GM18858 (cell line): ENCODE data around the gene IL1RAP.
"Not testable (repeated sequence)": the region's sequence is repeated elsewhere in the genome, so short reads cannot be mapped to it uniquely, and the experiment has no call there.

Experiments used
- ATAC-seq: cut with Tn5 transposase; IDR thresholded peaks from one replicate; pipeline ENCODE4 v1.9.1; 2021; ENCODE audit not compliant: unreplicated experiment

Gene IL1RAP

DNA sequence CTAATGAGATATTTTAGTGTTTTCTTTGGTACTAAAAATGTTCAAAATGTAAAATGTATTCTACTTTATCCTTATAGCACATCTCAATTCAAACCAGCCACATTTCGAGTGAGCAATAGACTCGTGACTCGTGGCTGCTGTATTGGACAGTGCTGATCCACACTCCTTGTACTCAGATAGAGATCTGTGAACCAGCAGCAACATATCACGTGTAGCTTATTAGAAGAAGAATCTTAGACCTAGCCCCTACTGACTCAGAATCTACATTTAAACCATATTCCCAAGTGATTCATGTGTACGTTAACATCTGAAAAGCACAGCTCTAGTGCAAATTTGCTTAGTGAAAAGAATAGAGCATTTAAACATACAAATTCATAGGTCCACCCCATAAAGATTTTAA lies 130.9 kb downstream of the IL1RAP start:
- ATAC-seq, result no peak

DNA sequence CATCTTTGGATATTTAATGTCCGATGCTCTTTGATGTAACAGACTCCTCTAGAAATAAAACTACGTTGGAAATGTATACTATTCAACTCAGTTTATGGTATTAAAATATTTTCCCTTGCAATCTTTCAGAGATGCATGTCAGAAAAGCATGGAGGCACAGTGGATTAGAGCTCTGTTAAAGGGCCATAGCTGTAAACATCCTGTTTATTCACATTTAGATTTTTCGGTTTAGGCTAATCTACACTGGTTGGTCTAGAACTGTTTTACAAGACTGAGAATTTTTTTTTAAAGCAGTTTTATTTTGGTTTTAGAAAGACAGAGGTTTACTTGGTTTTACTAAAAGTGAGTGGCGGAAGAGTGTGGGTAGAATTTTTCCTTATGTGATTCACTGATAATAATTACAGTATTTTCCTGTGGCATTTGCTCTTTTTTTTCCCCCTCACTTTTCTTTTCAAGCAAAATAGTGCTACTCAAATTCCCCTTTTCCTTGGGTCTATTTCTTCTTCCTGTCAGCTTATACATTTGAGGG lies 132.1 kb downstream of the IL1RAP start:
- ATAC-seq, result no peak

DNA sequence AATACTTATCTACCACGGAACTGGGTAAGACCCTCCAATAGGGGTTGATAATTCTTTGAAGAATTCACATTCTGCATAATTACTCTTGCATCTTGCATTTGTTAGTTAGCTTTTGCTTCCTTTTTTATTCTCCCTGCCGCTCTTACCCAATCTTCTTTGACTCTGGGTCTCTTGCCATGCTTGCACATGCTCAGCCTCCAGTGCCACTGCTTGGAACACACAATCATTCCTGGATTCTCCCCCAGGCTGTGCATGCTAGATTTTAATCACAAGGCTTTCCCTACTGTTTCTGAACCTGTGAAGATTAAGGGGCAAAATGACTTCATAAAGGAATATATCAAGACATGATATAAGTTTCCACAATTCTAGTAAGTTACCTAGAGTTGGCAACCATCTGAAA lies 133.1 kb downstream of the IL1RAP start:
- ATAC-seq, result no peak

DNA sequence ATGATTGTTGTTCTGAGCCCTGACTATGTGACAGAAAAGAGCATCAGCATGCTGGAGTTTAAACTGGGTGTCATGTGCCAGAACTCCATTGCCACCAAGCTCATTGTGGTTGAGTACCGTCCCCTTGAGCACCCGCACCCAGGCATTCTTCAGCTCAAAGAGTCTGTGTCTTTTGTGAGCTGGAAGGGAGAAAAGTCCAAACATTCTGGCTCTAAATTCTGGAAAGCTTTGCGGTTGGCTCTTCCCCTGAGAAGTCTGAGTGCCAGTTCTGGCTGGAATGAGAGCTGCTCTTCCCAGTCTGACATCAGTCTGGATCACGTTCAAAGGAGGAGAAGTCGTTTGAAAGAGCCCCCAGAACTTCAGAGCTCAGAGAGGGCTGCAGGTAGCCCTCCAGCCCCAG lies 142.0 kb downstream of the IL1RAP start:
- no peak for ATAC-seq

DNA sequence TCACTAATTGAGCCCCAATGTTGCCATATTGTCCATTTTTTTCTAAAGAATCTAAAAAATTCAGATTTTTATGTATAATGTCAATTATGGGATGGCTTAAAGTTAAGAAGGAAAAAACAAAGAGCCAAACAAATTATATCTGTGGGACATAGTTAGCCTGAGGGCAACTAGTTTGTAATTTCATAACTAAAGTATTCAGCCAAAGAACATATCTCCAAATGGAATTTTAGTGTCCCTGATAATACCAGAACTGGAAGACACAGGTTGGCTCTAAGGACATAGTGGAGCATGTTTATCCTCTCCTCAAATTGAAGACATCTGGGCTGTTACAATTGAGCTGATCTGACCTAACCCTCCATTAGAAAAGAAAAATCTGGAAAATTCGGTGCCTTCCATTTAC lies 144.2 kb downstream of the IL1RAP start:
- ATAC-seq, result no peak

DNA sequence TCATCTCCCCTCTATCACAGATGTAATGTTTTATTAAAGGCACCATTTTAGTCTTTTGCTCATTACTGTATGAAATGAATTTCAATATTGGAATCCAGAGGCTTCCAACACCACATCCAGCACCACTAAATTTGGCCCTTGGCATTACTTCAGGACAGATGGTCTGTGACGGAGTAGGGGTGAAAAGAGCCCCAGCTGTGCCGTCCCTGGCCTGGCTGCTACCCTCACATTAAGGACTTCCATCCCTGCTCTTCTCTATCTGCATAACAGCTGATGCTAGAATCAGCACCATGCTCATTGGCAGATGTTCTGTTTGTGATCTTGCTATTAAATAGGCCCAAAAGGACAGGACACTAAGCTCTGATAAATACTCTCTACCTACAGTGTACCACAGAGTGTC lies 152.9 kb downstream of the IL1RAP start:
- no peak for ATAC-seq

DNA sequence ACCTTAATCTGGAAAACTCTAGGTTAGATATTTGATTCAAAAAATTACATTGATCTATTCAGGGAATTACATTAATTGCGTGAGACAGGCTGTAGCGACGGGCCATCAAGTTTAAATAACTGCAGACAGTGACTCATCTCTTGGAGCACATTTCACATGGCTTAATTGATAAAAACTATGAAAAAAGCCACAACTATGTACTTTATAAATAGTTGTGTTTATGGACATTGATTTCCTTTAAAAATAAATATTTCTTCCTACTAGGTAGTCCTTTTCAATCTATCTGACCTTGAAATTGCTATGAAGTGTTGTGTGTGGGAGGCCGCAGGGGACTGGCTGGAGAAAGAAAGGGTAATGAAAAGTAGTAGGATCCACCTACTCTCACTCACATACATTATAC lies 157.8 kb downstream of the IL1RAP start:
- ATAC-seq, result no peak

DNA sequence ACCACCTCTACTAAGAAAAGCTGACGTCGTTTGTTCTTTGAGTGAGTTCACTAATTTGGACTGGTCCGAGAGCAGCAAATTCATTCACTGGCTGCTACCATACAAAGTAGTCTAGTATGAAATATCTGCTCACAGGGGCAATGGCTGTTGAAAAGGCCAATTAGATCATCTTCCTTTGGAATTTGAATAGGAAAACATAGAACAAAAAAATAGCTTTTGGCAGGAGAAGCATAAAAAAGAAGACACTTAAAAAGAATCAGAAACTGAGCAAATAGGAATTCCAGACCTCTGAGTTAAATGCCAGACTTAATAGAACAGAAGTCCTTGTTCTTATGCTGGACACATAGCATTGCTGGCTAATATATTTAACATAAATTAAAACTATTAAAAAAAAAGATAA lies 159.3 kb downstream of the IL1RAP start:
- ATAC-seq, result no peak

DNA sequence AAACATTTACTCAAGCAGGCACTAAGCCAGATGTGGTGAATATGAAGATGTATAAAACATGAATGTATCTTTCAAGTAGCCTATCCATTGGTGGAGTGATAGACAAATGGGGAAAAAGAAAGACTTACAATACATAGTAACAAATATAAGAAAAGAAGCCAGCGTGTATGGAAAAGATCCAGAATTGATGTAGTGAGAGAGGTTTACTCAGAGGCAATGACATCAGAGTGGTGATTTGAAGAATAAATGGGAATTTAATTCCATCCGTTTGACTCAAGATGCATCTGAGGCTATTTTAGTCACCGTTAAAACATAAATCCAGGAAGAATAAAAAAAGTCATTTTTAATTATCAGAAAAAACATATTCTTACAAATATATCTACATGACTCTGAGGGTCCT lies 162.6 kb downstream of the IL1RAP start:
- no peak for ATAC-seq

DNA sequence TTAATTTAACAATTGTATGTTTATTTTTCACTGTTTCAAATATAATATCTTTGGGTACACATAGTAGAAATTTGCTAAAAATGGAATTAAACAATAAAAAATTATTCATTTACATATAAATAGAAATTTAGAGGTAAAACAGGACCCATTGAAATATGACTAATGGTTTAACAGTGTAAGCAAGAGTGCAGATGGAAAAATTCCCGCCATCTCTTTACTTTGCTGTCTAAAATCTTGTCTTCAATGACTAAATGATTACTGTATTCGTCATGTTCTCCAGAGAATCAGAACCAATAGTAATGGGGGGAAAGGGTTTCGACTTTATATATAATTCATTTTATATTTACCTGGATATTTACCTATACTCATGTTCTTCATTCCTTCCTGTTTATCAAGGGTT lies 163.1 kb downstream of the IL1RAP start:
- no peak for ATAC-seq

DNA sequence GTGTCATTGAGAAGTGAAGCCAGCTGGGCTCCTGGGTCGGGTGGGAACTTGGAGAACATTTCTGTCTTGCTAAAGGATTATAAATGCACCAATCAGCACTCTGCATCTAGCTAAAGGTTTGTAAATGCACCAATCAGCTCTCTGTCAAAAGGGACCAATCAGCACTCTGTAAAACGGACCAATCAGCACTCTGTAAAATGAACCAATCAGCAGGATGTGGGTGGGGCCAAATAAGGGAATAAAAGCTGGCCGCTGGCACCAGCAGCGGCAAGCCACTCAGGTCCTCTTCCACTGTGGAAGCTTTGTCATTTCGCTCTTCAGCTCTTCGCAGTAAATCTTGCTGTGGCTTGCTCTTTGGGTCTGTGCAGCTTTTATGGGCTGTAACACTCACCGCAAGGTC lies 164.0 kb downstream of the IL1RAP start:
- not testable (repeated sequence) for ATAC-seq

DNA sequence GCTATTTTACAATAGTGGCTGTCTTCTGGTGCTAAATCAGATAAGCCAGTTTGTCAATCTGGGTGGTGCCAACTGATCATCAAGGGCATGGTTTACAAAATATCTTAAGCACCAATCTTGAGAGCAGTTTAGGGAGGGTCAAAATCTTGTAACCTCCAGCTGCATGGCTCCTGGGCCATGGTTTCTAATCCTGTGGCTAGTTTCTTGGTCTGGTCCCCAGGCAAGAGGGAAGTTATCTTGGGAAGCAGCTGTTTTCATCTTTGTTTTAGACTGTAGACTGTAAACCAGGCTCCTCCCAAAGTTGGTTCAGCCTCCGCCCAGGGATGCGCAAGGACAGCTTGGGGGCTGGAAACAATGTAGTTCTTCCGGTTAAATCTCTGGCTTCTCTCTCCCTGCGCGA lies 166.8 kb downstream of the IL1RAP start:
- ATAC-seq, result no peak

DNA sequence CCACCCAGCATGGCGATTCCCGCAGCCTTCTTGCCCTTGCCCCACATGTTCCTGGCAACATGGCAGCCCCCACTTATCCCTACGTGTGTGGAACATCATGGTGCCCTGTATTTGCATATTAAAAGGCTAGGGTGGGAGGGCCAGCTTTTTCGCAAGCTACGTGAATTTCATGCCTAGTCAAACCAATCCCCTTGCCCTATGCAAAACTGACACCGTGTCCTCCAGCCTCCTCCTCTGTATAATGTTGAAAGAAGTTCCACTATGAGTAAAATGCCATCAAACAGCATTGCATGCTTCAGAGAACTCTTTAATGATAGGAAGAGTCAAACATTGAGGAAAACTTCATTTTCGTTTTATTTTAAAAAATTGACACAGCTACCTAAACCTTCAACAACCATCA lies 170.9 kb downstream of the IL1RAP start:
- ATAC-seq, result no peak

DNA sequence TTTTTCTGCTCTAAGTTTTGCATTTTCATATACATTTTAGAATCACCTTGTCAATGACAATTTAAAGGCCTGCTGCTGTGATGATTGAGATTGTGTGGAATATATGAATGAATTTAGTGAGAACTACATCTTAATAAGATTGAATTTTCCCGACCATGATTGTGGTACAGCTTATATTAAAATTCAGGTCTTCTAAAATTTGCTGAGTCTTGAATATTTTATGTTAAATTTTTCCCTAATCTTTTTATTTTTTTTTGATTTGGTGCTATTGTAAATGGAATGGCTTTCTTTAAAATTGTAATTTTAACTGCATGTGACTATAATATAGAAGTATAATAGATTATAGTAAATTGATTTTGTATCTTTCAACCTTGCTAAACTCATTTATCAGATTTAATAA lies 172.1 kb downstream of the IL1RAP start:
- ATAC-seq, result no peak

DNA sequence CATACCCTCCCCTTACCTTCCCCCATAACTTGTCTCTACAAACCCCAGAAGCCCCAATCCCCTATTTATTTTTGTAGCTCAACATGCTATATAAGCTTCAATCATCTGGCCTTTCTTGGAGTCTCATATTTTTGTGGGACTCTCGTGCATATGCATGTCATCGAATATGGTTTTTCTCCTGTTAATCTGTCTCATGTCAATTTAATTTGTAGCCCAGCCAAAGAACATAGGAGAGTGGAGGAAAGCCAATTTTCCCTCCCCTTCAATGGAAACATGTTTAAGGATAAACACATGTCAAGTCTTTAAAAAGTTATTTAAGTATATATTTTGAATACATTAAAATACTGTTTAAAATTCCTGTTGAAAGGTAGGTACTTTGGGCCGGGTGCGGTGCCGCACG lies 176.4 kb downstream of the IL1RAP start:
- ATAC-seq, result no peak

DNA sequence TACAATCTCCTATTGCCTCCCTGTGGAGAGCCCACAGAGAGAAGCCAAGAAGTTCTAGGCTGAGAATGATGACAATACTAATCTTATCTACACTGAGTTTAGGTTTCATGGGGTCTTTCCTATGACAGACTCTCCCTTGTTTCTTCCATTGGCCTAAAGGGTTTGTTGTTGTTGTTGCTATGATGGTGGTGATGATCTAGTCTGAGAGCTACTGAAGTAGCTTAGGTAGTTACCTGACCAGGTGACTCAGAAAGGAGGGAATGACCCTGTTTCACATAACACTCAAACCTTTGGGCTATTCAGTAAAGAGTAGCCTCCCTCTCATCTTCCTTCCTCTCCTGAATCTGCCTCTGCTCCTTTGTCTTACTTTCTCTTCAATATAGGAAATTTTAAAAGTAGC lies 178.4 kb downstream of the IL1RAP start:
- no peak for ATAC-seq

DNA sequence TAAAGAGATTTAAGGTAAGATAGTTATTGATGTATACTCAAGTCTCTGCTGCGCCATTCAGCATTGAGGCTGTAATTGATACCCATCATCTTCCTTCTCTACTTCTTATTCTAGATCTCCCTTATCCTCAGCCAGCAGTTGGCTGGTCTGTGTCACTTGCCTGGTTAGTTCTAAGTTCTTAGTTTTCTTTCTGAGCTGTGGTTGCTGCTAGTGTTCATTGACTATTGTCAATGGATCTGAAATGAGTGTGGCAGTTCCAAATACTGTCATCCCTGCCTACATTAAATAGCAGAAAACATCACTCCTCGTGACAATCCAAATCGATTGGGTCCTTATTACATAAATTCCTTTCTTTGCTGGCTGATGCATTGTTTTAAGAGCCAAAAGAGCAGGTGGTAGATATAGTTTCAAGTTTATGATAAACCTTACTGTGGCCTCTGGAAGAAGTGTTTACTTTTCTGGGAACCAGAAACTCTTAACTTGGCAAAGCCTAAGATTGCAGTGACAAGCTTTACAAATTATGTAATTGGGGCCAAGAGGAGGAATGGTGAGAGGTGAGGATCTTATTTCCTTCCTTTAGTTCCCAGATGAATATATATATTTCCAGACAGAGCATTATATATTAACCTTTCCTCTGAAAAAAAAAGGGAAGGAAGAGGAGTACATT lies 180.6 kb downstream of the IL1RAP start:
- no peak for ATAC-seq

DNA sequence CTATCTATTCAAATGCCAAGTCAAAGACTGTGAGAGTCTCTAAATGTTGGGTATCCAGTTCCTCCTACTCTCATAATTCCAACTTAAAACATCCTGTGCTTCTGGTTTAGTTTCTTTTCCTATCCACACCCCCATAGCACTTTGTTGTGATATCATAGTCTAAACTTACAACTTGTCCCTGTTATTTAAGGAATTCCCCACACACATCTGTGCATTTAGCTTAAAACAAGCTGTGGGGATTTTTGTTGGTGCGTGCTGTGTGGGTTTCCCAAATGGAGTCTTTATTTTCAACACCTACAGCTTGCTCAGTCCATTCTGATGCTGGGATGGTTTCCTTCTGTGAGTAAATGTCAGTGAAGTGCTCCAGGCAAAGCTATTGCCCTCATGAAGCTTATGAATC lies 181.3 kb downstream of the IL1RAP start:
- ATAC-seq, result no peak

DNA sequence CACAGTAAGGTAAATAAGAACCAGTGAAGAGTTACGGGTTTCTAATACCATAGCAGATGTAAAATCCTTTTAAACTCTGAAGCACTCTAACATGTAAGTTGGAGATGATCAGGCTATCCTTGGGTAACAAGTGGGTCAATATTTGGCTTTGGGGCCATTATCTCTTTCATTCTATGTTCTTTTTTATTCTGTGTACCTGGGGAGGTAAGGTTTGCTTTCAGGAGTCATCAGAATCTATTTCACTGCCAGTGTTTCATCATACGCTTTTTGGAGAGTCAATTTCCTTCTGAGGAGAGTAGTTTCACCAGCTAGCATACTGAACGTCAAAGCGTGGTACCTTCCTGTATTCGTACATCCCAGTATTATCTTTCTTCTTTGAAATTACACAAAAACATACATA lies 182.1 kb downstream of the IL1RAP start:
- ATAC-seq, result no peak

DNA sequence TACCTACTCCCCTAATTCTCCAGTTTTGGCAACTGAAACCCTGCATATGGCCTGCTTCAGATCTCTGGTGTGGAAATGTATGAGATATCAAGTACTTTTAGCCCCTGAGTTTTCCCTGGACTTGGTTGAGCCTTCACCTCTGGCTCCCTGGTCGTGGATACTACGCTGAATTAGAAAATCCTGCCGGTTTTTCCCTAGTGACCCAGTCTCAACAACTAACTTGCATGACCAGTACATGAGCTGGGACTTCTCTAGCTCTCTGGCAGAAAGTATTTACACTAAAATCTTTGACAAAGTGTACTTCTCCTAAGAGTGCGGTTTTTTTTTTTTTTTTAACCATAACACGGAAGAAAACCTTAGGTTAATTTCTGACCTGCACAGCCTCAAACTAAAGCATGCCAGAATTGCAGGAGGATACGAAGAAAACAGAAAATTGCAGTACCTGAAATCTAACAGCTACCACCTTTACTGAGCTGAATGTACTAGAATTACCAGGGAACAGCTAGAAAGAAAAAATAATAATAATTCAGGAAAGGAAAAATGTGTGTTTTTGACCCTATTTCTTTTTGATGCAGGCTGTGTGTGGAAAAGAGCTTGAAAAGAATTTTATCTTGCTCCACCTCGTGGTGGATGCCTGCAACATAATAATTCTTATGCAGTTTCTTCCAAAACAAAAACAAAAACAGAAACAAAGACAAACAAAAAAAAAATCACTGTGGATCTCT lies 183.1 kb downstream of the IL1RAP start:
- no peak for ATAC-seq

DNA sequence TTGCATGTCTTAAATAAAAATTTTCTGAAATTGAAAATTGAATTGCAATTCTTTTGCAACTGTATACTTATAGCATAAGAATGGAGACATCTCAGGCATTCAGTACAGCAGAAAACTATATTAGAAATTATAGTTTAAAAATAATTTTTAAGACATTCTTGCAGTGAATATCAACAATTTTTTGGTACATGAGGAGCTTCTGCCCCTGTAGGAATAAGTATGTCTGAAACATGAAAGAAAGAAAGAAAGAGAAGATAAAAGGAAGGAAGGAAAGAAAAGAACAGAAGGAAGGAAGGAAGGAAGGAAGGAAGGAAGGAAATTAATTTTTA lies 183.6 kb downstream of the IL1RAP start:
- no peak for ATAC-seq

DNA sequence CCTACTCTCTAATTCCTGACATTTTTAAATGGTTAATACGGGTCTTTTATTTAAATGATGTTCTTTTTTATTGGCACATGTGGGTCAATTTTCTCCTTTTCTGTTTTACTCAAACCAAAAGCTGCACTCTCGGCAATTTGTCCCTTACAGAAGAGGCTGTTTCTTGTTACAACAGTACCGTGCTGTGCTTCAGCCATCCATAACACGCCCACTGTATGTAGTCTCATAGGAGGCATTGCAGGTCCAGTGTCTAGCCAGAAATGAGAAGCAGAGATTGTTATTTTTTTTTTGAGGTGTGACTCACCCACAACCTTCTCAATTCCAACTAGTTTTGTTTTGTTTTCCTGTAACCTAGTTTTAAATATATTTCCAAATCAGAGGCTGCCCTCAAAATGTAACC lies 184.0 kb downstream of the IL1RAP start:
- ATAC-seq, result no peak

DNA sequence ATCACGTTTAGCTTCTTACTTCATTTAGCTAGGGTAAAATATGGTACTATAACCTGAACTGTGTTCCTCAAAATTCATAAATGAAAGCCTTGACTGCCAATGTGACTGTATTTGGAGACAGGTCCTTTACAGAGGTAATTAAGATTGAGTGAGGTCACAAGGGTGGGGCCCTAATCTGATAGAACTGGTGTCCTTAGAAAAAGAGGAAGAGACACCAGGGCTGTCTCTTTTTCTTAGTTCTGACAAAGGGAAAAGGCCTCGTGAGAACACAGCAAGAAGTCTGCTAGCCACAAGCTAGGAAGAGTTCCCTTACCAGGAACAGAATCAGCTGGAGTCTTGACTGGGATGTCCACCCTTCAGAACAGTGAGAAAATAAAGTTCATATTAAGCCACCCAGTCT lies 185.9 kb downstream of the IL1RAP start:
- no peak for ATAC-seq
